HUES48 (cell line): ENCODE results near the gene ZNF783.

Source experiments
- H3K27ac ChIP-seq: one replicate; pipeline ENCODE4 v1.7.0; 2013; ENCODE audit warnings: low read depth, low read length, inconsistent platforms
- H3K27me3 ChIP-seq: 2 replicates; pipeline ENCODE4 v1.6.1; 2013; ENCODE audit warnings: mild to moderate bottlenecking, low read length; ENCODE audit not compliant: control insufficient read depth, insufficient read depth
- H3K36me3 ChIP-seq: 2 replicates; pipeline ENCODE4 v1.6.1; 2013; ENCODE audit warnings: low read length; ENCODE audit not compliant: control insufficient read depth, insufficient read depth
- H3K4me1 ChIP-seq: 2 replicates; pipeline ENCODE4 v1.6.1; 2013; ENCODE audit warnings: mild to moderate bottlenecking, low read length; ENCODE audit not compliant: control insufficient read depth, insufficient read depth
- H3K4me3 ChIP-seq: 2 replicates; pipeline ENCODE4 v1.5.1; 2013; ENCODE audit warnings: mild to moderate bottlenecking, low read depth, low read length
- H3K9ac ChIP-seq: 2 replicates; pipeline ENCODE4 v1.6.1; 2013; ENCODE audit warnings: mild to moderate bottlenecking, low read depth, low read length, moderate library complexity
- H3K9me3 ChIP-seq: 2 replicates; pipeline ENCODE4 v1.6.1; 2013; ENCODE audit warnings: low read length; ENCODE audit not compliant: control insufficient read depth, insufficient read depth

Gene ZNF783

DNA sequence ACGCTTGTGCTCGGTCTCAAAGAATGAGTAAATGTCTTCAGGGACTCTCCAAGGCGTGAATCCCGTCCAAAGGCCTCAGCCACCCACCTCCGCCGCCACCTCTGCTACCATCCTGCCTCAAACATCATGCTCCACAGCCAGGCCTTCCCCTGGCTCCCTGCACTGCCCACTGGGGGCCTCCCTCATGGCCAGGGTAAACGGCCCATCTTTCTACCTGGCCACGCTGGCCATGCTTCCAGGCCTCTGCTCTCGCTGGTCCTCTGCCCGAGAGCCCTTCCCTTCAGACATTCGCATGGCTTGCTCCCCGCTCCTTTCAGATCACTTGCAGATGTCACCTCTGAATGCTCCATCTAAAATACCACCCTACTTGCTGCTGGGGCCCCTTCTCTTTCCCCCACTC lies 40.2 kb downstream of the ZNF783 start:
- peaks cover 2% of the 10 kb centered on the region; the same call in 1 of the 2 replicates for H3K4me1 ChIP-seq
- no peaks in the 10 kb centered on the region for H3K27me3 ChIP-seq
- no peak overlapping the region for H3K9ac ChIP-seq
- no peak overlapping the region for H3K4me3 ChIP-seq
- H3K9me3 ChIP-seq, result no peaks in the 10 kb centered on the region
- no peak overlapping the region for H3K27ac ChIP-seq
- H3K36me3 ChIP-seq, result no peaks in the 10 kb centered on the region

GRCh38 chr7:149302865-149303264 lies 40.9 kb downstream of the ZNF783 start:
- Histone ChIP-seq H3K9me3 (no peaks in the 10 kb centered on the region), H3K4me1 (peaks cover 2% of the 10 kb centered on the region; the same call in 1 of the 2 replicates), H3K36me3 (no peaks in the 10 kb centered on the region), H3K4me3 (no peak overlapping the region), H3K27me3 (no peaks in the 10 kb centered on the region), H3K27ac (no peak overlapping the region), H3K9ac (no peak overlapping the region)

DNA sequence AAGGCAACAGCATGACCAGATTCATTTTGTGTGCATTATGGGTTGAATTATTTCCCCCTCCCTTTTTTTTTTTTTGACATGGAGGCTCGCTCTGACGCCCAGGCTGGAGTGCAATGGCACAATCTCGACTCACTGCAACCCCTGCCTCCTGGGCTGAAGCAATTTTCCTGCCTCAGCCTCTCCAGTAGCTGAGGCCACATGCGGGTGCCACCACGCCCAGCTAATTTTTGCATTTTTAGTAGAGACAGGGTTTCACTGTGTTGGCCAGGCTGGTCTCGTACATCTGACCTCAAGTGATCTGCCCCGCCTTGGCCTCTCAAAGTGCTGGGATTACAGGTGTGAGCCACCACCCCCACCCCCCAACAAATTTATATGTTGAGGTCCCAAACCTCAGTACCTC lies 42.0 kb downstream of the ZNF783 start:
- Histone ChIP-seq H3K36me3 (no peaks in the 10 kb centered on the region), H3K27me3 (no peaks in the 10 kb centered on the region), H3K27ac (no peak overlapping the region), H3K4me3 (no peak overlapping the region), H3K9ac (no peak overlapping the region), H3K9me3 (no peaks in the 10 kb centered on the region), H3K4me1 (peaks cover 2% of the 10 kb centered on the region; the same call in 1 of the 2 replicates)

- H3K4me3 ChIP-seq, result no peak overlapping the region
- H3K9me3 ChIP-seq, result no peaks in the 10 kb centered on the region
- no peak overlapping the region for H3K27ac ChIP-seq
- no peak overlapping the region for H3K9ac ChIP-seq
- no peaks in the 10 kb centered on the region for H3K36me3 ChIP-seq
- no peaks in the 10 kb centered on the region for H3K4me1 ChIP-seq
- H3K27me3 ChIP-seq, result no peaks in the 10 kb centered on the region
These were observed 44.9 kb downstream of the ZNF783 start for GRCh38 chr7:149306854-149307253.

- Histone ChIP-seq H3K4me3 (no peak overlapping the region), H3K27ac (no peak overlapping the region), H3K36me3 (no peaks in the 10 kb centered on the region), H3K27me3 (no peaks in the 10 kb centered on the region), H3K9ac (no peak overlapping the region), H3K9me3 (no peaks in the 10 kb centered on the region), H3K4me1 (no peaks in the 10 kb centered on the region)
These were observed 45.9 kb downstream of the ZNF783 start for GRCh38 chr7:149307775-149308501.

- Histone ChIP-seq H3K9me3 (no peaks in the 10 kb centered on the region), H3K27me3 (no peaks in the 10 kb centered on the region), H3K36me3 (no peaks in the 10 kb centered on the region), H3K4me3 (no peak overlapping the region), H3K4me1 (no peaks in the 10 kb centered on the region), H3K9ac (no peak overlapping the region), H3K27ac (no peak overlapping the region)
These were observed 48.3 kb downstream of the ZNF783 start for GRCh38 chr7:149310113-149310836.

GRCh38 chr7:149310990-149311573 lies 49.1 kb downstream of the ZNF783 start:
- H3K4me3 ChIP-seq, result no peak overlapping the region
- no peaks in the 10 kb centered on the region for H3K36me3 ChIP-seq
- H3K27ac ChIP-seq, result no peak overlapping the region
- no peaks in the 10 kb centered on the region for H3K9me3 ChIP-seq
- H3K9ac ChIP-seq, result no peak overlapping the region
- no peaks in the 10 kb centered on the region for H3K4me1 ChIP-seq
- H3K27me3 ChIP-seq, result no peaks in the 10 kb centered on the region

DNA sequence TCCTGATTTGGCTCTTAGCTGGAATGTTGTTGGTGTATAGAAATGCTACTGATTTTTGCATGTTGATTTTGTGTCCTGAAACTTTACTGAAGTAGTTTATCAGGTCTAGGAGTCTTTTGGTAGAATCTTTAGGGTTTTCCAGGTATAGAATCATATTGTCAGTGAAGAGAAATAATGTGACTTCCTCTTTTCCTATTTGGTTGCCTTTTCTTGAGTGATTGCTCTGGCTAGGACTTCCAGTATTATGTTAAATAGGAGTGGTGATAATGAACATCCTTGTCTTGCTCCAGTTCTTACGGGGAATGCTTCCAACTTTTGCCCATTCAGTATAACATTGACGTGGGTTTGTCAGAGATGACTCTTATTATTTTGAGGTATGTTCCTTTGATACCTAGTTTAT lies 52.0 kb downstream of the ZNF783 start:
- H3K4me3 ChIP-seq, result no peak overlapping the region
- H3K9me3 ChIP-seq, result no peaks in the 10 kb centered on the region
- H3K9ac ChIP-seq, result no peak overlapping the region
- no peaks in the 10 kb centered on the region for H3K4me1 ChIP-seq
- H3K27me3 ChIP-seq, result no peaks in the 10 kb centered on the region
- no peak overlapping the region for H3K27ac ChIP-seq
- no peaks in the 10 kb centered on the region for H3K36me3 ChIP-seq

DNA sequence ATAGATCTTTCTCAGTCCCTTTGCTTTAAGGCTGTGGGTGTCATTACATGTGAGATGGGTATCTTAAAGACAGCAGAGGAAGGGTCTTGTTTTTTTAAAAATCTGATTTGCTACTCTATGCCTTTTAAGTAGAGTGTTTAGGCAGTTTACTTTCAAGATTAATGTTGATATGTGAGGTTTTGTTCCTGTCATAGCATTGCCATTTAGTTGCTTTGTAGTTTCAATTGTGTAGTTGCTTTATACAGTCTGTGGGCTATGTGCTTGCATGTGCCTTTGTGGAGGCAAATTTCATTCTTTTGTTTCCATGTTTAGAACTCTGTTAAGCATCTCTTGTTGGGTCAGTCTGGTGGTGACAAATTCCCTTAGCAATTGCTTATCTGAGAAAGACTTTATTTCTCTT lies 54.6 kb downstream of the ZNF783 start:
- Histone ChIP-seq H3K4me1 (0 out of 2 replicates have a peak, but pooled peaks cover 6% of the 10 kb centered on the region), H3K4me3 (no peak overlapping the region), H3K27me3 (no peaks in the 10 kb centered on the region), H3K9ac (no peak overlapping the region), H3K27ac (no peak overlapping the region), H3K36me3 (no peaks in the 10 kb centered on the region), H3K9me3 (no peaks in the 10 kb centered on the region)

GRCh38 chr7:149317496-149317895 lies 55.5 kb downstream of the ZNF783 start:
- H3K9me3 ChIP-seq, result no peaks in the 10 kb centered on the region
- H3K9ac ChIP-seq, result no peak overlapping the region
- no peak overlapping the region for H3K27ac ChIP-seq
- H3K27me3 ChIP-seq, result no peaks in the 10 kb centered on the region
- H3K4me1 ChIP-seq, result 0 out of 2 replicates have a peak, but pooled peaks cover 9% of the 10 kb centered on the region
- H3K36me3 ChIP-seq, result no peaks in the 10 kb centered on the region
- H3K4me3 ChIP-seq, result no peak overlapping the region
